ENCODE results near the gene NAALADL2. TPM values are rescaled to one million over a fixed set of nuclear protein-coding genes. Genes with fewer than 3 reads are reported as not detected.

The NAALADL2 gene
- total RNA-seq, 2 donors from 2014 or later: 0.70 TPM; not detected in 1

DNA sequence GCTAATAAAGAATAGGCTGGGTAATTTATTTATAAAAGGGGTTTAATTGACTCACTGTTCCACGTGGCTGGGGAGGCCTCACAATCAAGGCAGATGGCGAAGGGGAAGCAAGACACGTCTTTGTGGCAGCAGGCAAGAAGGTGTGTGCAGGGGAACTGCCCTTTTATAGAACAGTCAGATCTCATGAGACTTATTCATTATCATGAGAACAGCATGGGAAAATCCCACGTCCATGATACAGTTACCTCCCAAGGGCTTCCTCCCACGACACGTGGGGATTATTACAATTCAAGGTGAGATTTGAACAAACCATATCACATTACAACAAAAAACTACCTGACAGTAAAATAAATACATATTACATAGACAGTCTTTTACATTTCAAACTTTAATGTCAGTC lies 414.9 kb downstream of the NAALADL2 start:
- DNase-seq (ENCODE audit: low spot score) (no peak), ATAC-seq (no peak)
- Mint-ChIP-seq H3K27ac (no peak overlapping the region), H3K4me1 (ENCODE audit: low read depth in 2 of 2) (no peaks in the 10 kb centered on the region), H3K27me3 (no peaks in the 10 kb centered on the region), H3K4me3 (no peak overlapping the region), H3K9me3 (peaks cover 3% of the 10 kb centered on the region), H3K36me3 (no peaks in the 10 kb centered on the region)

DNA sequence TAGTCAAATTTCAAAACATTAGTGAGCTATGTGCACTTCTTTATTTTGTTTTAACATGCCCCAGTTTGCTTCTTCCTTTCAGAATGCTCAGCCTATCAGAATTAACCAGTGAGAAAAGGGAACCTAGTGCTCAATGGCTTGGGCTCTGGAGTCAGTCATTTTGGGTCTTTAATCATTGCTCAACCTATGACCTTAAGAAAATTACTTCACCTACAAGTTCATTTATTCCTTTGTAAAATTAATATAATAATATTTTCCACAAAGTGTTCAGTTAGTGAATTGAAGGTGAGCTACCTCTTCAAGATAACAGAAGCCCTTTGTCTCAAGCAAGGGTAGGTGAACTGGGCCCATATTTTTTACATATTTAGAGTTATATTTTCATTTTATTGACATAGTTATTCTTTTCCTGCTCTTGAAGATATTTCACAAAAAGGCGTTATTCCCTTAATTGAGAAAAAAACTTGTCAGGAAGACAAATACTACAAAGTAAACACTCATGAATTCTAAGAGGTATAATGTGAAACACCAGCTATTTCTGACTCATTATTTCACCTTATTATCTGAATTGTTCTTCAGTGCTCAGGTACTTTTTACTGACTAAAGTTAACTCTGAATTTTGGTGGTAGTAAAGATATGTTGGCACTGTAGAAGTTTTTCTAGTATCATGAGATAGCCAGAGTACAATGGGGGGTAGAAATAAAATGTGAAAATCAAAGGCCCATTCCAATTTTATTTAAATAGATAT lies 415.5 kb downstream of the NAALADL2 start:
- ATAC-seq (no peak), DNase-seq (ENCODE audit: low spot score) (no peak)
- Mint-ChIP-seq H3K27ac (no peak overlapping the region), H3K4me1 (ENCODE audit: low read depth in 2 of 2) (no peaks in the 10 kb centered on the region), H3K4me3 (no peak overlapping the region), H3K9me3 (peaks cover 3% of the 10 kb centered on the region), H3K27me3 (no peaks in the 10 kb centered on the region), H3K36me3 (no peaks in the 10 kb centered on the region)

DNA sequence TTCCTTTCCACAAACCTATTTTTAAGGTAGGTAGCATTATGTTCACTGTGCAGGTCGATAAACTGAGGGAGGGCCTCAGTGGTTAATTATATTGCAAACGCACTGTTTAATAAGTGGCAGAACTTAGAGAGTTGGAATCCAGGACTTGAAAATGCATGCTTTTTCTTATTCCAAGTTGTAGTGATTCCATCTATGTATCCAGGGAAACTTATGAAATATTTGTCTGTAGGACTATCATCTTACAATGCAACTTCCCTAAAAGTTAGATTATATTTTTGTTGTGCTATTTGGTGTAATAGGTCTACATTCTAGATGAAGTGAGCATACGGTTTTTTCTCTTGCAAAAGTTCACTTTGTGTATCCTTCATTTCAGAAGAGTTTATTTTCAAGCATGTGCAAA lies 419.5 kb downstream of the NAALADL2 start:
- H3K36me3 Mint-ChIP-seq: no peaks in the 10 kb centered on the region
- H3K4me3 Mint-ChIP-seq: no peak overlapping the region
- no peak for ATAC-seq
- no peaks in the 10 kb centered on the region for H3K4me1 Mint-ChIP-seq (ENCODE audit: low read depth in 2 of 2)
- H3K27me3 Mint-ChIP-seq: no peaks in the 10 kb centered on the region
- no peak overlapping the region for H3K27ac Mint-ChIP-seq
- DNase-seq (ENCODE audit: low spot score): no peak
- H3K9me3 Mint-ChIP-seq: peaks cover 3% of the 10 kb centered on the region

DNA sequence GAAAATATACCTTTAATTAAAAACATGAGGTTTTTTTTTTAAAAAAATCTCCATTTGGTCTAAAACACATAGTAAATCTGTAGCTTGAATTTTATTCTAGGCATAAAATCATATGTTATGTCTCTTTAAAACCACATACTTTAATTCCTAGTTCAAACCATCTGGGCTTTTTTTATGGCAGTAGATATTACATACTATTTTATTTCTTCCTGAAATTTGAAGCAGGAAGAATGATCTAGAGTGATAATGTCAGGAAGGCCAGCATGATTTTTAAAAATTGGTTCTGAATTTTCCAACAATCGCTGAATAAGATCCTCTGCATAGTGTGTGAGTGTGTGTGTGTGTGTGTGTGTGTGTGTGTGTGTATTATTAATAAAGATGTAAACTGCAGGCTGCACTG lies 420.3 kb downstream of the NAALADL2 start:
- no peak for ATAC-seq
- Mint-ChIP-seq H3K4me3 (no peak overlapping the region), H3K4me1 (ENCODE audit: low read depth in 2 of 2) (no peaks in the 10 kb centered on the region), H3K9me3 (peaks cover 3% of the 10 kb centered on the region), H3K36me3 (no peaks in the 10 kb centered on the region), H3K27ac (no peak overlapping the region), H3K27me3 (no peaks in the 10 kb centered on the region)
- DNase-seq (ENCODE audit: low spot score): no peak

DNA sequence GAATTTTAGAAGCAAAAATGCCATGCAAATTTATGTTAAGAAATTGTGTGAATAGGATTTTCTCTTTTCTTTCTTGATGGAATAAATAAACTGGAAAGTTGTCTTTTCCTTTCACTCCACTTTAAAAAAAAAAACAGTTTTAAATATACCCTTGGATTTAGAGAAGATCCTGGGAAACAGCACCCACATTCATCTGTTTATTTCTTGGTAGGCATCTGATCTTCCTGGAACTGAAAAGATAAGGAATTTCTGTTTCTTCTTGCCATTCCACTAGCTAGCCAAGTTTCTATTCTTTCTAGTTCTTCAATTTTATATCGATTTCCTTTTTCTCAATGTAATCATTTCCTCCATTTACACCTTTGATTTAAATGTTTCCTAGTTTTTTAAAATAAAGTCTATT lies 420.8 kb downstream of the NAALADL2 start:
- ATAC-seq (no peak), DNase-seq (ENCODE audit: low spot score) (no peak)
- Mint-ChIP-seq H3K27ac (no peak overlapping the region), H3K27me3 (no peaks in the 10 kb centered on the region), H3K9me3 (peaks cover 3% of the 10 kb centered on the region), H3K4me3 (no peak overlapping the region), H3K36me3 (no peaks in the 10 kb centered on the region), H3K4me1 (ENCODE audit: low read depth in 2 of 2) (no peaks in the 10 kb centered on the region)

DNA sequence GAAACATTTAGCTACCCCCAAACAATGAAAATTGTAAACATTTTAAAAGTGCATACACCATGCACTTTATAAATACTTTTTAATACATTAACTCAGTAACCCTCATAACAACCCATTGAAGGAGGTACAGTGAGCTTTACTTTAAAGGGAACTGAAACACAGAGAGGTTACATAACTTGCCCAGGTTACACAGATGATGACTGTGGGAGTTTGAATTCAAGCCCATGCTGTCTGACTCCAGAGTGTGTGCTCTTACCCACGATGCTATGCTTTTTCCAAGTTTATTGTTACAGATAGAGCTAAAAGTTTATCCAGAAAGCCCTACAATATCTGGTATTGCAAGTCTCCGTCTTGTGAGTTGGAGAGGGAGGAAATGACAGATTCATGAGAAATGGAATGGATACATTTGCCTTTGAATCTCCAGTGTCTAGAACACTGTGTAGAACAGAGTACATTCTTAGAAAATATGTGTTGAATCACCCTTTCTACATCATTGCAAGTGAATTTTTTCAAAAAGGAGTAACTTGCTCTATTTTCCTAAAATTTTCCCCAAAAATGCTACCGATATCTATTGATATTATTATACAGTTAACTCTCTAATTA lies 428.3 kb downstream of the NAALADL2 start:
- no peaks in the 10 kb centered on the region for H3K4me1 Mint-ChIP-seq (ENCODE audit: low read depth in 2 of 2)
- ATAC-seq (no peak), DNase-seq (ENCODE audit: low spot score) (no peak)
- no peaks in the 10 kb centered on the region for H3K36me3 Mint-ChIP-seq
- H3K27ac Mint-ChIP-seq: no peak overlapping the region
- peaks cover 5% of the 10 kb centered on the region for H3K9me3 Mint-ChIP-seq
- no peaks in the 10 kb centered on the region for H3K27me3 Mint-ChIP-seq
- no peak overlapping the region for H3K4me3 Mint-ChIP-seq

DNA sequence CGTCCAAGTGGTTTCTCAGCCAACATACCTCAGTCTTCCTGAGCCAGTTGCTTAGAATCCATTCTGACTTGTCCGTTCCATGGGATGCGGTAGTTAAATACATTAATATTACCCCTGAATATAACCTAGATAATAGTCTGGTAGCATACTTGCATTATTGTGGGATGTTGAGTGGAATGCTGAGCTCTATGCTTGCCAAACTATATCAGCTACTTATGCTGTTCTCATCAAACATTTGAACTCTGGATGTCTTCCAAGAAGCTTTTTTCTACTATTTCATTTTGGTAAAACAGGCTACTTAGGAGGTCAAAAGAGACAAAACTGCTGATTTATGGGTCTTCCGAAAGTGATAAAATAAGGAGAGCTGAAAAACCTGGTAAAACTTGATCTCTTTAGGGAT lies 429.5 kb downstream of the NAALADL2 start:
- Mint-ChIP-seq H3K27ac (no peak overlapping the region), H3K9me3 (peaks cover 5% of the 10 kb centered on the region), H3K36me3 (no peaks in the 10 kb centered on the region), H3K4me1 (ENCODE audit: low read depth in 2 of 2) (no peaks in the 10 kb centered on the region), H3K4me3 (no peak overlapping the region), H3K27me3 (no peaks in the 10 kb centered on the region)
- ATAC-seq (no peak), DNase-seq (ENCODE audit: low spot score) (no peak)

DNA sequence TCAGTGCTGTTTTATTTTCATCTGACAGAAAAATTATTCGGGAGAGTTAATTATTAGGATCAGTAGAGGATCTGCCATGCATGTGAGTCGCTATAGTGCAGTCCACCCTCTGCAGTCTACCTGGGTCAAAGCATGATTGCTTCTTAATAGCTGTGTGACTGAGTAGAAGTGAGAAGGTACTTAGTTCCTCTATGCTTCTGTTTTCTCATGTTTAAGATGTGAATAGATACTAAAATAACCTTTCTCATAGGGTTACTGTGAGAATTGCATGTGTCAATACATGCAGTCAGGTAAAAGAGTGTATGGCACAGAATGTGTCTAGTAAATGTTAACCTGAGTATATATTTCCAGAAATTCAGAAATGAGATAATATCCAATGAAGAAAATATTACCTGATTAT lies 435.7 kb downstream of the NAALADL2 start:
- DNase-seq (ENCODE audit: low spot score) (no peak), ATAC-seq (no peak)
- peaks cover 2% of the 10 kb centered on the region for H3K36me3 Mint-ChIP-seq
- H3K4me3 Mint-ChIP-seq: no peak overlapping the region
- H3K27ac Mint-ChIP-seq: no peak overlapping the region
- no peaks in the 10 kb centered on the region for H3K4me1 Mint-ChIP-seq (ENCODE audit: low read depth in 2 of 2)
- H3K9me3 Mint-ChIP-seq: peaks cover 18% of the 10 kb centered on the region
- no peaks in the 10 kb centered on the region for H3K27me3 Mint-ChIP-seq

DNA sequence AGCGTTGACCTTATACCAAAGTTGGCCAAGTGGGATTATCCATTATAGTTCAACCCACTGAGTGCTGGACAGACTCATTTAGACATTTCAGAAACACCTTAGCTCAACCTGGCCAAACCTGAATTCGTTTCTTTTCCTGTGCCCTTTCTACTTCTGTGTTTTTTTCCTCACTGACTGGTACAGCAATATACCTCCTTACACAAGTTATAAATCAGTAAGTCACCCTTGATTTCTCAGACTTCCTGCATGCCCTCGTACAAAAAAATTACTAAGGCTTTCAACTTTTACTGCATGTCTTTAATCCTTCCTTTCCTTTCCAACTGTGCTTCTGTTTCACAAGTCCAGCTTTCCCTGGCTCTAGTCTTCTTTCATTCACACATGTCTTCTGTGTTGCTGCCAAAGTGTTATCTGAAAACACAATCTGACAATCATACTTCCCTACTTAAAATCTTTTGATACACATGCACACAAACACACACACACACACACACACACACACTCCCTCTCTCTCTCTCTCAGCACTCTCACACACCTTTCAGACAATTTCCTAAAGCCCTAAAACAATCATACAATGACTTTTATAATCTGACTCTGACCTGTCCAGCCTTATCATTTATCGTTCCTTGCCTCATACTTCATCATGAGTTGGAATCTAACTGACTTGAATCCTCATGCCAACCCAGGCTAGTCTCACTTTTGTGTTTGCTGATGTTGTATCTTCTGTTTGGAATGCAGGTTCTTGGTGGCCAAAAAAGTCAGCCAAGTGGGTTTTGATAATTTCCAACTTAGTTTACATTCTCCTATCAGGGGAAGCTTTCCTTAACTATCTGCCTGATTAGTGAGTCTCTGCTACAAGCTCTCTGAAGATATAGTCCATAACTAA lies 436.4 kb downstream of the NAALADL2 start:
- Mint-ChIP-seq H3K4me3 (no peak overlapping the region), H3K9me3 (peaks cover 21% of the 10 kb centered on the region), H3K27me3 (no peaks in the 10 kb centered on the region), H3K36me3 (peaks cover 4% of the 10 kb centered on the region), H3K27ac (no peak overlapping the region), H3K4me1 (ENCODE audit: low read depth in 2 of 2) (no peaks in the 10 kb centered on the region)
- ATAC-seq: no peak
- DNase-seq (ENCODE audit: low spot score): no peak

DNA sequence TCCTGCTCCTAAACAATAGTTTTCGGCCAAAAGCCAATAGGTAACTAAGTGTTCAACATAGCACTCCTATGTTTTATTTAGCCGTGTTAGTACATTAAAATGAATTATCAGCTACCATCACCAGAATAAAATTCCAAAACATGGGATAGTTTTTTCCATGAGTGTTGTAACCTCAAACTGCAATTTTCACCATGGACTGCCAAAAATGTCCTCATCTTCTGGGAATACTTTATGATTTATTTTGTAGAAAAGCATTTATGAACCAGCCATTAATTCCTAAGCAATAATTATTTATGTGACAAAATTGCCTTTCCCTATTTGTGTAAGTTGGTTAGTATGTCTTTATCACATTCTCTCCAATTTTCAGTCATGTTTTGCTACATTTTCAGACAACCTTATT lies 438.1 kb downstream of the NAALADL2 start:
- Mint-ChIP-seq H3K36me3 (peaks cover 8% of the 10 kb centered on the region), H3K27me3 (no peaks in the 10 kb centered on the region), H3K9me3 (peaks cover 24% of the 10 kb centered on the region), H3K27ac (no peak overlapping the region), H3K4me1 (ENCODE audit: low read depth in 2 of 2) (no peaks in the 10 kb centered on the region), H3K4me3 (no peak overlapping the region)
- DNase-seq (ENCODE audit: low spot score) (no peak), ATAC-seq (no peak)

DNA sequence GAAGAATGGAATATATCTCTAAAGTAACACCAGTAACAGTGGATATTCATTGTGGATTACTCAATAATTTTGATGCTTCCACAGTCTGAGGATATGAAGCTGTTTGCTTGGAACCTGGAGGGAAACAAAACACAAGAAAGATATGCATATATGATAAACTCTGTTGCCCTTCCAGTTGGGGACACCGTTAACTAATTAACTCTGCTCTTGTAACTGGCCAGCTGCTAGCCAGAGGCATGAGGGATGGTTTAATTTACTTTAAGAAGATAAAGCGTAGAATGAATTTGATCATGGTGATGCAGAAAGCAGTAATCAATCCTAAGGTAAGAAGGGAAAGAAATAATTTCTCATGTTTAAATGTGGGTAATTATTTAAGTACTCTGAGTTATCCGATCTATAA lies 442.6 kb downstream of the NAALADL2 start:
- H3K4me1 Mint-ChIP-seq (ENCODE audit: low read depth in 2 of 2): no peaks in the 10 kb centered on the region
- H3K27ac Mint-ChIP-seq: no peak overlapping the region
- no peak for DNase-seq (ENCODE audit: low spot score)
- ATAC-seq: no peak
- H3K36me3 Mint-ChIP-seq: peaks cover 8% of the 10 kb centered on the region
- no peak overlapping the region for H3K4me3 Mint-ChIP-seq
- H3K9me3 Mint-ChIP-seq: peaks cover 19% of the 10 kb centered on the region
- H3K27me3 Mint-ChIP-seq: no peaks in the 10 kb centered on the region

DNA sequence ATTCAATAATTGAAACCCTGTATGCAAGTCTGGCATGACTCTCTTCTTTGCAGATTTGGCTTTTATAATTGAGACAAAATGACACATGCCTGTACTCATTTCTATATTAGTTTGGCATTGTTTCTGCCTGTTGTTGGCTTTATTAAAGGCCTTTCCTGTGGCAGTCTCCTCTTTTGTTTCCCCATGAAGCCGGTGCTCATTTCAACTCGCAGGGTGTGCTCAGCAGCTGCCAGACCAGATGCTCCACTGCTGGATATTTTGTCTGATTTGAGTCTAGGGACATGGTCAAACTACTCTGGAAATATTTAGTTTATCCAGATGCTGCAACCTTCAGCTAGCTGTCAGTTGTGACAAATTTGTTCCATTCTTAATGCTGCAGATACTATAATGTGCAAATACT lies 445.3 kb downstream of the NAALADL2 start:
- no peak overlapping the region for H3K27ac Mint-ChIP-seq
- H3K4me3 Mint-ChIP-seq: no peak overlapping the region
- DNase-seq (ENCODE audit: low spot score) (no peak), ATAC-seq (no peak)
- no peaks in the 10 kb centered on the region for H3K4me1 Mint-ChIP-seq (ENCODE audit: low read depth in 2 of 2)
- H3K9me3 Mint-ChIP-seq: peaks cover 15% of the 10 kb centered on the region
- H3K36me3 Mint-ChIP-seq: peaks cover 8% of the 10 kb centered on the region
- H3K27me3 Mint-ChIP-seq: no peaks in the 10 kb centered on the region

DNA sequence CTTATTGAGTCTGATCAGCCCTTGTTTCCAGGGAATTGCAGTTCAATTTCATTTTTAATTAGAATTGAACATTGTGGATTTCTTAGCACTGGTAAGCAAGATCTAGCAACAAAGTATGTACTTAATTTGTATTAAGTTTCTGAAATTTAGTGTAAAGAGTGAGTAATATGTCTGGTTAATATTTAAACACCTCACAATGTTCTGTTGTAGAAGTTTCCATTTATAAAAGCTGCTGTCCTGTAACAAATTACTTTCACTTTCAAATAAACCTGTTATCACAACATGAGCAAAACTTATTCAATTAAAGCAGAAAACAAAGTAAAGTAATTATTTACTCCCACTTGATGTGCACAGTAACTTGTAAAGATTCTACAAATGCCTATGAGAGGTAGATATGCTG lies 448.5 kb downstream of the NAALADL2 start:
- Mint-ChIP-seq H3K27me3 (no peaks in the 10 kb centered on the region), H3K4me3 (no peak overlapping the region), H3K9me3 (no peaks in the 10 kb centered on the region), H3K4me1 (ENCODE audit: low read depth in 2 of 2) (no peaks in the 10 kb centered on the region), H3K36me3 (no peaks in the 10 kb centered on the region), H3K27ac (no peak overlapping the region)
- no peak for ATAC-seq
- DNase-seq (ENCODE audit: low spot score): no peak

DNA sequence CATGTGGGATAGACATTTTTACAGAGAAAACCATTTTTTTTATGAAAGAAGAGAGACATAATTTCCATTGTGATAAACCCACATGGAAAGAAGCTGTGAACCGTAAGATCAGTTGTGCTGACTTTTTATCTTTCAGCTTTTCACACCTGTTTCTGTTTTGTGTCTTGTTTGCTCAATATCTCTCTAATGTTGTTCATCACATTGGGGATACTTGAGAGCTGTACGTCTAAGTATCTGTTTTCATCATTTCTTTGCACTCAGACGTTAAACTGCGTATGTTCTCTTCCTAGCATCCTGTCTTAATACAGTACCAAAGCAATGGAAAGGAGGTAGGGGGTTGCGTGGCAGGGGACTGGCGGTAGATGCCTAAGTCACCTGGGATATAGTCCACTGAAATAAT lies 449.0 kb downstream of the NAALADL2 start:
- Mint-ChIP-seq H3K36me3 (no peaks in the 10 kb centered on the region), H3K27me3 (no peaks in the 10 kb centered on the region), H3K27ac (no peak overlapping the region), H3K9me3 (no peaks in the 10 kb centered on the region), H3K4me1 (ENCODE audit: low read depth in 2 of 2) (no peaks in the 10 kb centered on the region), H3K4me3 (no peak overlapping the region)
- no peak for DNase-seq (ENCODE audit: low spot score)
- no peak for ATAC-seq

All from natural killer cell treated with Interleukin-12 subunit alpha and Interleukin-12 subunit beta and Interleukin-15 and Interleukin-18, amount 100 ng/mL, for 72 hours (primary cell).